Lower leg skin (tissue), 3 donors: ENCODE measurements around the gene CMIP.

ENCODE experiments used
- CTCF ChIP-seq, 3 donors: fragments of 450-650 bp; IDR thresholded peaks; one replicate each; pipeline ENCODE4 v1.5.1; 2016; ENCODE audit warnings: antibody characterized with exemption in 3 of 3, mild to moderate bottlenecking in 3 of 3, moderate library complexity in 2 of 3
- POLR2A ChIP-seq, 2 donors: fragments of 450-650 bp; IDR thresholded peaks; one replicate each; pipeline ENCODE4 v1.6.1; 2016 to 2017; ENCODE audit warnings: antibody characterized with exemption in 2 of 2, mild to moderate bottlenecking in 1 of 2, moderate library complexity in 1 of 2

GRCh38 chr16:81583893-81584631 is 139.5 kb downstream of the CMIP start:
- no peak for TF ChIP-seq POLR2A (IDR thresholded peaks at IDR 0.05)
- no peak for TF ChIP-seq CTCF (IDR thresholded peaks at IDR 0.05)
